GM23338 (cell line): ENCODE data around the gene MTR.

Experiments used
- CREB1 ChIP-seq: fragments of 250-450 bp; sonication (Bioruptor Pico); IDR thresholded peaks from 2 replicates; pipeline ENCODE4 v1.5.0; 2020; ENCODE audit warnings: low read depth, mild to moderate bottlenecking, moderate library complexity
- CTCF ChIP-seq, 2 experiments: fragments of 200-600 bp in 1 of 2; sonication (generic) in 1 of 2; conservative IDR thresholded peaks; 2 replicates each; pipeline versions ENCODE4 v1.5.1 to v1.6.1; 2016 to 2017; ENCODE audit warnings: antibody characterized with exemption in 2 of 2, low read depth in 2 of 2, mild to moderate bottlenecking in 2 of 2, moderate library complexity in 1 of 2
- ETS1 ChIP-seq: IDR thresholded peaks from 2 replicates; pipeline ENCODE4 v1.6.1; 2016; ENCODE audit warnings: antibody characterized with exemption
- EZH2 ChIP-seq: fragments of 200-600 bp; sonication (generic); IDR thresholded peaks from one replicate; pipeline ENCODE4 v1.8.0; 2017; ENCODE audit warnings: antibody characterized with exemption, mild to moderate bottlenecking, low read depth; ENCODE audit not compliant: unreplicated experiment
- EZH2phosphoT487 ChIP-seq: fragments of 200-600 bp; sonication (generic); IDR thresholded peaks from one replicate; pipeline ENCODE4 v1.8.1; 2018; ENCODE audit warnings: antibody characterized with exemption; ENCODE audit not compliant: unreplicated experiment
- JUNB ChIP-seq: IDR thresholded peaks from one replicate; pipeline ENCODE4 v1.6.1; 2016; ENCODE audit warnings: antibody characterized with exemption; ENCODE audit not compliant: unreplicated experiment
- NANOG ChIP-seq: IDR thresholded peaks from 2 replicates; pipeline ENCODE4 v1.6.1; 2016; ENCODE audit warnings: antibody characterized with exemption, borderline replicate concordance
- POLR2AphosphoS5 ChIP-seq: IDR thresholded peaks from 2 replicates; pipeline ENCODE4 v1.6.1; 2016; ENCODE audit warnings: antibody characterized with exemption, low read depth
- STAT1 ChIP-seq: IDR thresholded peaks from one replicate; pipeline ENCODE4 v1.6.1; 2016; ENCODE audit warnings: antibody characterized with exemption; ENCODE audit not compliant: unreplicated experiment
- ZNF114 ChIP-seq: fragments of 250-450 bp; sonication (Bioruptor Pico); IDR thresholded peaks from 2 replicates; pipeline ENCODE4 v1.5.0; 2020; ENCODE audit warnings: mild to moderate bottlenecking, moderate library complexity
- ZNF331 ChIP-seq: fragments of 250-450 bp; sonication (Bioruptor Pico); IDR thresholded peaks from 2 replicates; pipeline ENCODE4 v1.5.0; 2020; ENCODE audit warnings: low read depth, mild to moderate bottlenecking, moderate library complexity
- TF ChIP-seq, protein P1 (sequence below): IDR thresholded peaks from one replicate; pipeline ENCODE4 v1.6.1; 2018; ENCODE audit warnings: antibody characterized with exemption; ENCODE audit not compliant: unreplicated experiment

DNA sequence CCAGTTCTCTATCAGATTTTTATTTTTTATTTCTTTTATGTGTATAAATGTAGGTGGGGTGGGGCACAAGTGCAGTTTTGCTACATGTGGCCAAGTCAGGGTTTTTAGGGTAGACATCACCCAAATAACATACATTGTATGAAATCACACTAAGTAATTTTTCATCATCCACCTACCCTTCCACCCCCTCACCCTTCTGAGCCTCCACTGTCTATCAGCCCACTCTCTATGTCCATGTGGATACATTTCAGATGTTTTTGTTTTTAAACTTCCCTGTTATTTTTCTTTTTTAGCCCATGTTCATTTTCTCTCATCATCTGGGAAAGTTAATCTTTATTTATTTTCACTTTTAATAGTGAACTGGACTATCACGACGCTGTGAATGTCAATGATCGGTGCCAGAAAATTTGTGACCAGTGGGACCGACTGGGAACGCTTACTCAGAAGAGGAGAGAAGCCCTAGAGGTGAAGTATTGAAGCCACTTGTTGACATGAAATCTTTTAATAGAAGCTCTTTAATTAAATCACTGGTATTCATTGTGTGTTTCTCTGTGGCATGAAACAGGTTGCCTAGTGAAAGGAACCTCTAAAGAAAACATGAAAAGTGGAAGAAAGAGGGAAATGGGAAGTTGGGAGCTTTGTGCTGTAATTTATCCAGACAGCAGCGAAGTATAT lies 47.6 kb upstream of the MTR start:
- TF ChIP-seq CTCF (conservative IDR thresholded peaks at IDR 0.05; ENCODE audit: low read depth in 2 of 2) (no peak), POLR2AphosphoS5 (no peak), EZH2phosphoT487 (no peak), JUNB (no peak), ZNF331 (CRISPR knock-in tag) (no peak), EZH2 (no peak), STAT1 (no peak), CREB1 (no peak), ETS1 (no peak), NANOG (no peak), ZNF114 (CRISPR knock-in tag) (no peak)
- TF ChIP-seq, protein P1, sequence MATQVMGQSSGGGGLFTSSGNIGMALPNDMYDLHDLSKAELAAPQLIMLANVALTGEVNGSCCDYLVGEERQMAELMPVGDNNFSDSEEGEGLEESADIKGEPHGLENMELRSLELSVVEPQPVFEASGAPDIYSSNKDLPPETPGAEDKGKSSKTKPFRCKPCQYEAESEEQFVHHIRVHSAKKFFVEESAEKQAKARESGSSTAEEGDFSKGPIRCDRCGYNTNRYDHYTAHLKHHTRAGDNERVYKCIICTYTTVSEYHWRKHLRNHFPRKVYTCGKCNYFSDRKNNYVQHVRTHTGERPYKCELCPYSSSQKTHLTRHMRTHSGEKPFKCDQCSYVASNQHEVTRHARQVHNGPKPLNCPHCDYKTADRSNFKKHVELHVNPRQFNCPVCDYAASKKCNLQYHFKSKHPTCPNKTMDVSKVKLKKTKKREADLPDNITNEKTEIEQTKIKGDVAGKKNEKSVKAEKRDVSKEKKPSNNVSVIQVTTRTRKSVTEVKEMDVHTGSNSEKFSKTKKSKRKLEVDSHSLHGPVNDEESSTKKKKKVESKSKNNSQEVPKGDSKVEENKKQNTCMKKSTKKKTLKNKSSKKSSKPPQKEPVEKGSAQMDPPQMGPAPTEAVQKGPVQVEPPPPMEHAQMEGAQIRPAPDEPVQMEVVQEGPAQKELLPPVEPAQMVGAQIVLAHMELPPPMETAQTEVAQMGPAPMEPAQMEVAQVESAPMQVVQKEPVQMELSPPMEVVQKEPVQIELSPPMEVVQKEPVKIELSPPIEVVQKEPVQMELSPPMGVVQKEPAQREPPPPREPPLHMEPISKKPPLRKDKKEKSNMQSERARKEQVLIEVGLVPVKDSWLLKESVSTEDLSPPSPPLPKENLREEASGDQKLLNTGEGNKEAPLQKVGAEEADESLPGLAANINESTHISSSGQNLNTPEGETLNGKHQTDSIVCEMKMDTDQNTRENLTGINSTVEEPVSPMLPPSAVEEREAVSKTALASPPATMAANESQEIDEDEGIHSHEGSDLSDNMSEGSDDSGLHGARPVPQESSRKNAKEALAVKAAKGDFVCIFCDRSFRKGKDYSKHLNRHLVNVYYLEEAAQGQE, result no peak
